ENCODE data around the gene IFNA16.
"Not testable (repeated sequence)": the region's sequence is repeated elsewhere in the genome, so short reads cannot be mapped to it uniquely, and the experiment has no call there.

IFNA16 gene

DNA sequence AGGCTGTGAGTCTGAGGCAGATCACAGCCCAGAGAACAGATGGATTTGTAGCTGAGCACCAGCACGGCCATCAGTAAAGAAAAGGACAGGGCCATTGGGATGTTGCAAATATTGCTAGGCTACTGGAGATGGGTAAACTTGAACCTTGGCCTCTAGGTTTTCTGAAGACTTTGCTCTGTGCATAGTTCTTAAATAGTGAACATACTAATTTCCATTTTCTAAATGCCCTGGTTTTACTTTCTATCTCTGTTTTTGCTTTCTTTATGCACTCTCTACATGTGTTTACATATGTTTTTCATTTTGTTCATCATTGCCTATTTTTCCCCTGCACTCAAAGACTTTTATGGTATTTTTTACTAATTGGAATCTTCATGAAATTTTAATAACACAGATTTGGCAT, at the start of gene IFNA16:
Gene IFNA16, minus strand, starts transcription at position 101 of the 400 bp plus-strand sequence. Its CDS starts 6 bp downstream, at position 95.
- H3K4me1 ChIP-seq (ENCODE audit: insufficient read depth, low read length, poor library complexity, severe bottlenecking); H4K20me1 ChIP-seq (ENCODE audit: insufficient read depth, low read length, poor library complexity, severe bottlenecking); H3K9me3 ChIP-seq (ENCODE audit: insufficient read depth, low read depth, low read length); H3K79me2 ChIP-seq (ENCODE audit: insufficient read depth, low read length); H3K36me3 ChIP-seq (ENCODE audit: insufficient read depth, low read length); H3K4me3 ChIP-seq (ENCODE audit: low read length, poor library complexity, severe bottlenecking); H3K9ac ChIP-seq (ENCODE audit: low read depth, low read length, poor library complexity, severe bottlenecking); H2AFZ ChIP-seq (ENCODE audit: low read length); H3K4me2 ChIP-seq (ENCODE audit: low read depth, low read length, poor library complexity, severe bottlenecking); H3K27me3 ChIP-seq (ENCODE audit: insufficient read depth, low read length, poor library complexity, severe bottlenecking); H3F3A ChIP-seq (ENCODE audit: low read depth); H3K9me2 ChIP-seq (replicated peaks; ENCODE audit: low read depth, low read length): not testable (repeated sequence)

DNA sequence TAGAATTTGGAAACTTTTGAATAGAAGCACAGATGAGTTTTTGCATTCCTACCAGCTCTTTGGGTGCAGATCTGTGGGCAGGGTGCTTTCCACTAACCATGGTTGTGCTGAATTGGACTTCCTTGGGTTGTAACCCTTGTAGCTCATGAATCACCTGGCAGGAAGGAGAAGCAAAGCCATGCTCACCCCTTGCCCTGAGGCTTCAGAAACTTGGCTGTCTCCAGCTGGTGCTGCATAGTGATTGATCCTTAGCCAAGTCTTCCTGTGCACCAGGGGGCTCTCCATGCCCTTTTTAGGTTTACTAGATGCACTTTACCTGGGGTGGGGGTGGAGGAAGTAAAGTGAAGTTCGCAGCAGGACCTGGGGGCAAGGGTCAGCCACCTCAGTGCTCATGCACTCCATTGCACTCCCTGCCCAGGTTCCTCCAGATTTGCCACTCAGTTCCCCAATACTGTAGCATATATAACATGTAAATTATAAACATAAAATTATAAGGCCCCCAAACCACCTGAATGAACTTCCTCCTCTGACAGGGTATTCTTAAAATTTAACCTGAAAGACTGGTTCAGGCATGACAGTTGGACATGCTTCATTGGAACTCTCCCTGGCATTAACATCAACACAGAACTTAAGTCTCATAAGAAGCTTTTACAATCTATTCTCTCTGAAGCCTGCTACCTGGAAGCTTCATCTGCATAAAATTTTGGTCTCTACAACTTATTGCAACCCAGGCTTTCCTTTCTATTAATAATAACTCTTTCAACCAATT, 48.5 kb upstream of the IFNA16 start:
- Histone ChIP-seq H4K20me1 (ENCODE audit: insufficient read depth, low read length, poor library complexity, severe bottlenecking) (no peaks in the 10 kb centered on the region), H2AFZ (ENCODE audit: low read length) (no peak overlapping the region), H3K79me2 (ENCODE audit: insufficient read depth, low read length) (no peaks in the 10 kb centered on the region), H3F3A (ENCODE audit: low read depth) (no peaks in the 10 kb centered on the region), H3K36me3 (ENCODE audit: insufficient read depth, low read length) (no peaks in the 10 kb centered on the region), H3K4me3 (ENCODE audit: low read length, poor library complexity, severe bottlenecking) (no peak overlapping the region), H3K4me2 (ENCODE audit: low read depth, low read length, poor library complexity, severe bottlenecking) (no peak overlapping the region), H3K27me3 (ENCODE audit: insufficient read depth, low read length, poor library complexity, severe bottlenecking) (no peaks in the 10 kb centered on the region), H3K9ac (ENCODE audit: low read depth, low read length, poor library complexity, severe bottlenecking) (no peak overlapping the region), H3K9me3 (ENCODE audit: insufficient read depth, low read depth, low read length) (no peaks in the 10 kb centered on the region), H3K4me1 (ENCODE audit: insufficient read depth, low read length, poor library complexity, severe bottlenecking) (no peaks in the 10 kb centered on the region), H3K9me2 (replicated peaks; ENCODE audit: low read depth, low read length) (no peaks in the 10 kb centered on the region)
- no peak for TF ChIP-seq EZH2phosphoT487 (IDR thresholded peaks at IDR 0.05; ENCODE audit: borderline replicate concordance)
- TF ChIP-seq, protein P1, sequence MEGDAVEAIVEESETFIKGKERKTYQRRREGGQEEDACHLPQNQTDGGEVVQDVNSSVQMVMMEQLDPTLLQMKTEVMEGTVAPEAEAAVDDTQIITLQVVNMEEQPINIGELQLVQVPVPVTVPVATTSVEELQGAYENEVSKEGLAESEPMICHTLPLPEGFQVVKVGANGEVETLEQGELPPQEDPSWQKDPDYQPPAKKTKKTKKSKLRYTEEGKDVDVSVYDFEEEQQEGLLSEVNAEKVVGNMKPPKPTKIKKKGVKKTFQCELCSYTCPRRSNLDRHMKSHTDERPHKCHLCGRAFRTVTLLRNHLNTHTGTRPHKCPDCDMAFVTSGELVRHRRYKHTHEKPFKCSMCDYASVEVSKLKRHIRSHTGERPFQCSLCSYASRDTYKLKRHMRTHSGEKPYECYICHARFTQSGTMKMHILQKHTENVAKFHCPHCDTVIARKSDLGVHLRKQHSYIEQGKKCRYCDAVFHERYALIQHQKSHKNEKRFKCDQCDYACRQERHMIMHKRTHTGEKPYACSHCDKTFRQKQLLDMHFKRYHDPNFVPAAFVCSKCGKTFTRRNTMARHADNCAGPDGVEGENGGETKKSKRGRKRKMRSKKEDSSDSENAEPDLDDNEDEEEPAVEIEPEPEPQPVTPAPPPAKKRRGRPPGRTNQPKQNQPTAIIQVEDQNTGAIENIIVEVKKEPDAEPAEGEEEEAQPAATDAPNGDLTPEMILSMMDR (conservative IDR thresholded peaks at IDR 0.05; ENCODE audit: low read length): no peak

DNA sequence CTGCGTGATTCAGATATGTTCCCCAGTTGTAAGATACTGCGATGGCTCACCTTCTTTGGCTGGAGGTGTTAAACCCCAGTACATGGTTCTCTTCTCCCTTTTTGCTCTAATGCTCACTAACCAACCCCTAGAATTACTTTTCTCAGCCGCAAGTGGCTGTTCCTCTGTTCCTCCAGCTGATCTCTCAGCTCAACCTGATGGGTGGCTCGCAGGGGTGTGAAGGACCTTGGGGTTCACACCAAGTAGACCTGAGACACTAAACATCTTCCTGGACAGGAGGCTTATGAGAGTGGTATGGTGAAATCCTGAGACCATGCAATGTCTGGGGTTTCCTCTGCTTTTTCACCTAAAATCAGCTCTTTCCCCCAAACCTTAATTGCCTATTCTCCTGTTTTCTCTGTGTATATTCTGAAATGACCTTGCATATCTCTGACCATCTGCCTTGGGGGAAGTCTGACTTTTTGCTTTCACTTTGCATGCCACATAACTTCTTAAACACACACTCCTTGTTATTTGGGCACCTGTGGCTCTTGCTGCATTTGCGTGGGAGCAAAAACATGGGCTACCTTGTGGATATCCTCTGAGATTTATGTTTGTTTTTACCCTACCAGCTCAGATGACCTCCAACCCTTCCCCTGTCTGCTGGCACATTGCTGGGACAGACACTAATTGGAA, 38.6 kb upstream of the IFNA16 start:
- Histone ChIP-seq H3F3A (ENCODE audit: low read depth) (no peaks in the 10 kb centered on the region), H3K79me2 (ENCODE audit: insufficient read depth, low read length) (no peaks in the 10 kb centered on the region), H3K9ac (ENCODE audit: low read depth, low read length, poor library complexity, severe bottlenecking) (no peak overlapping the region), H3K4me2 (ENCODE audit: low read depth, low read length, poor library complexity, severe bottlenecking) (peak overlapping the region; percentile 57), H3K36me3 (ENCODE audit: insufficient read depth, low read length) (no peaks in the 10 kb centered on the region), H3K9me2 (replicated peaks; ENCODE audit: low read depth, low read length) (no peaks in the 10 kb centered on the region), H3K4me1 (ENCODE audit: insufficient read depth, low read length, poor library complexity, severe bottlenecking) (peaks cover 26% of the 10 kb centered on the region), H3K27me3 (ENCODE audit: insufficient read depth, low read length, poor library complexity, severe bottlenecking) (no peaks in the 10 kb centered on the region), H3K9me3 (ENCODE audit: insufficient read depth, low read depth, low read length) (no peaks in the 10 kb centered on the region), H3K4me3 (ENCODE audit: low read length, poor library complexity, severe bottlenecking) (peak overlapping the region; percentile 8), H2AFZ (ENCODE audit: low read length) (peak overlapping the region; percentile 53), H4K20me1 (ENCODE audit: insufficient read depth, low read length, poor library complexity, severe bottlenecking) (no peaks in the 10 kb centered on the region)
- TF ChIP-seq, protein P1 (conservative IDR thresholded peaks at IDR 0.05; ENCODE audit: low read length): no peak
- no peak for TF ChIP-seq EZH2phosphoT487 (IDR thresholded peaks at IDR 0.05; ENCODE audit: borderline replicate concordance)
